GM12878 (cell line): ENCODE results near the gene CCDC85B.
A peak's percentile ranks its signal among the peaks of the same experiment; 100 is the strongest.

ENCODE experiments used
- CBX3 ChIP-seq: fragments of 200-600 bp; sonication (generic); IDR thresholded peaks from 2 replicates; pipeline ENCODE4 v1.6.1; 2016; ENCODE audit warnings: low read depth, borderline replicate concordance
- CTCF ChIP-seq, 3 experiments: IDR thresholded peaks in 2 of 3; conservative IDR thresholded peaks in 1 of 3; 2 replicates each; pipeline ENCODE4 v1.5.1; 2011; ENCODE audit warnings: low read depth in 3 of 3, low read length in 3 of 3, mild to moderate bottlenecking in 3 of 3, control low read depth in 2 of 3, moderate library complexity in 2 of 3, inconsistent platforms in 1 of 3, mixed read lengths in 1 of 3; ENCODE audit not compliant: control insufficient read depth in 2 of 3, insufficient read depth in 1 of 3; ENCODE audit errors: extremely low read depth in 1 of 3
- ESRRA ChIP-seq: IDR thresholded peaks from 2 replicates; pipeline ENCODE4 v1.6.1; 2012; ENCODE audit warnings: mild to moderate bottlenecking, low read length, improper control_type of control experiment
- NFXL1 ChIP-seq: fragments of 450-650 bp; IDR thresholded peaks from 2 replicates; pipeline ENCODE4 v1.6.1; 2017; ENCODE audit warnings: antibody characterized with exemption, mild to moderate bottlenecking, borderline replicate concordance
- POLR2A ChIP-seq: IDR thresholded peaks from 2 replicates; pipeline ENCODE4 v1.6.1; 2011; ENCODE audit warnings: low read depth, mild to moderate bottlenecking, low read length
- POLR2AphosphoS5 ChIP-seq: IDR thresholded peaks from 2 replicates; pipeline ENCODE4 v1.6.1; 2011; ENCODE audit warnings: mild to moderate bottlenecking, low read length, inconsistent platforms
- STAT1 ChIP-seq: fragments of 450-650 bp; conservative IDR thresholded peaks from 2 replicates; pipeline ENCODE4 v1.6.1; 2014; ENCODE audit warnings: antibody characterized with exemption, mild to moderate bottlenecking

DNA sequence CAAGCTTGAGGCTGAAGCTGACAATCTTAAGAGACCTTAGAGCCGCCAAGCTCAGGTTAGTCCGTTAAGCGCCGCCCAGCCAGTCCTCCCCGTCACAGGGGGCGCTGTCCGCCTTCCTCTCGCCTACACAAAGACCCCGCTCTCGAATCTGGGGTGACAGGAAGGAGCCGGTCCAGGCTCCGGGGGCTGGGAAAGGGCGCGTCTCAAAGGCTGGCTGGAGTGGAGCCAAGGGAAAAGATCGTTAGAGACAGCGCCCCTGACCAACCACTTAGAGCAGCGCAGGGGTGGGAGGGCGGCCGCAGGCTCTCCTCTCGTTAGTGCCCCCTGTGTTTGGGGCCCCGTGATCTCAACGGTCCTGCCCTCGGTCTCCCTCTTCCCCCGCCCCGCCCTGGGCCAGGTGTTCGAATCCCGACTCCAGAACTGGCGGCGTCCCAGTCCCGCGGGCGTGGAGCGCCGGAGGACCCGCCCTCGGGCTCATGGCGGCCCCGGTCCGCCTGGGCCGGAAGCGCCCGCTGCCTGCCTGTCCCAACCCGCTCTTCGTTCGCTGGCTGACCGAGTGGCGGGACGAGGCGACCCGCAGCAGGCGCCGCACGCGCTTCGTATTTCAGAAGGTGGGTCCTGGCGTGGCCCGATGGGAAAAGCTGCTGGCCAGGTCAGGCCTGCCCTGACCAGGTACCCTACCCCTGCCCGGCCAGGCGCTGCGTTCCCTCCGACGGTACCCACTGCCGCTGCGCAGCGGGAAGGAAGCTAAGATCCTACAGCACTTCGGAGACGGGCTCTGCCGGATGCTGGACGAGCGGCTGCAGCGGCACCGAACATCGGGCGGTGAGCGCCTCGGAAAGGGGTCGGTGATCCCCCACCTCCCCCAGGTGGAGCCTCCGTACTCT is 30.0 kb upstream of the CCDC85B start, which contains the start of gene MUS81:
- peak; percentile 84 to 96 (median 89) for TF ChIP-seq CTCF (IDR thresholded peaks at IDR 0.05 in 2 of 3, conservative IDR thresholded peaks at IDR 0.05 in 1 of 3; ENCODE audit: control insufficient read depth in 2 of 3, extremely low read depth in 1 of 3, insufficient read depth in 1 of 3, low read depth in 3 of 3, low read length in 3 of 3)
- TF ChIP-seq POLR2AphosphoS5: no peak
- no peak for TF ChIP-seq NFXL1
- TF ChIP-seq POLR2A: peak; percentile 89
- TF ChIP-seq ESRRA: no peak
- TF ChIP-seq STAT1: 0 out of 2 replicates have a peak, but pooled peaks have one; percentile 17
- TF ChIP-seq CBX3: no peak
